NCI-H2196 (cell line): ENCODE data around the gene AQP4.

Experiments used
- DNase-seq: peaks from one replicate; lab custom pipeline; 2025; ENCODE audit not compliant: unreplicated experiment; lab: John Stamatoyannopoulos, UW

AQP4 gene, protein sequence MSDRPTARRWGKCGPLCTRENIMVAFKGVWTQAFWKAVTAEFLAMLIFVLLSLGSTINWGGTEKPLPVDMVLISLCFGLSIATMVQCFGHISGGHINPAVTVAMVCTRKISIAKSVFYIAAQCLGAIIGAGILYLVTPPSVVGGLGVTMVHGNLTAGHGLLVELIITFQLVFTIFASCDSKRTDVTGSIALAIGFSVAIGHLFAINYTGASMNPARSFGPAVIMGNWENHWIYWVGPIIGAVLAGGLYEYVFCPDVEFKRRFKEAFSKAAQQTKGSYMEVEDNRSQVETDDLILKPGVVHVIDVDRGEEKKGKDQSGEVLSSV

GRCh38 chr18:26865557-26865956, at the start of gene AQP4:
Gene AQP4, minus strand, starts transcription at chr18:26865707. Its CDS starts 18 bp downstream, at chr18:26865689.
- no peak for DNase-seq

DNA sequence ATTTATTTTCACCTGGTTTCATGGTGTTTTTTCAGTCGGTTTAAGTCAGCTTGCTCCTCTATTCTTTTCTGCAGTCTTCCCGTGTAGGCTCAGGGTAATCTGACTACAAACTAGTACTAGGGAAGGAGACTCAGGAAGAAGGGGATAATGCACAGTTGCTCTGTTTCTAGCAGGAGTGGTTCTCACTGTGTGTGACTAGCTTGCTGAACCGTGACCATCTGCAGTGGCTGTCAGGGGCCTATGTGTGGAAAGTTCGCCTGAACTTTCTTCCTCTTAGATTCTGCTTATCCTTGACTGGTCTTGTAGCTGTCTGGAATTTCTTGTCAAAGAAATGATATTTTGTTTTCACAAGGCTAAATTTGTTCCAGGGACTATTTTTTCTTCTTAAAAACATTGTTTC, 46.3 kb upstream of the AQP4 start:
- DNase-seq, result no peak

DNA sequence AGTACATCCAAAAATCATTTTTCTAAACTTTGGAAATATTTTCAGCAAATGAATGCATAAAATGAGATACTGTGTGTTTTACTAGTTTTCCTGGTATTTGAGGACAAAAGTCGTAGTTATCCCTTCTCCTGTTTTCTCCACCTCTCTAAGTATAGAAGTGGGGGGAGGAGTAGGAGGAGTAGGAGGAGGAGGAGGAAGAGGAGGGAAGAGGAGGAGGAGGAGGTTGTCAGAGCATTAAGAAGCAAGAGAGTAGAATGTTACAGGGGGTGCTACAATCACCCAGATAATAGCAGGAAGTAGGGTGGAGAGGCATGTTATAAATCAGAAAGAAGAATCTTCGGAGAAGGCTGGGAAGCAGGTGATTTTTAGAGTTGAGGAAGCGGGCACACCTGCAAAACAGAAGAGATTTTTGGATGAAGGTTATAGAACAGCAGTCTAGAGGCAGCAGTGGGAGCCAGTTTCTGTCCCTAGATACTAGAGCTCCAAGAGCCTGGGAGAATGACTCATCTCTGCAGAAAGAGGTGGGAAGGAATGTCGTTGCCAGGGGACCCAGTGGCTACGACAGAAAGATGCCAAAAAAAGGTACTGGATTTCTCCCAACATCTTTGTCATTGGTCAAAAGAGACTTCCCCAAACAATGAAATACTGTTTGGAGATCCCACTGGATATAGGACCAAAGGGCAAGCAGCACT, 44.2 kb upstream of the AQP4 start:
- no peak for DNase-seq

DNA sequence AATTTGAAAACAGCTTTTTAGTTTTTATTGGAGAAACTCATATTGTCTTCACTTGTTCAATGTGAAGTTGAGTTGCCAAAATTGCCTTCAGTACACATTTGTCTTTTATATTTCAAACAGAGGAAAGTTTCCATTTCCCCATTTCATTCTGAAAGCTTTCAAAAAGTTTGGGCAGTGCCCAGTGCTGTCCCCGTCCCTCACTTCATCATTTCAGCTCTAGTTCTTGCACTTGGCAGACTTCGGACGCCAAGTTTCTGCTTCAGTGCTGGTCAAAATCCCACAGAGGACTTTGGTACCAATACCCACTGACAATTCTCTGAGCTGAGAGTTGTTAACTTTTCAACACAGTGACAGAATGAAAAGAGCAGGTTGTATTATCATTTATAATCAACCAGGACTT, 43.4 kb upstream of the AQP4 start:
- DNase-seq, result no peak

DNA sequence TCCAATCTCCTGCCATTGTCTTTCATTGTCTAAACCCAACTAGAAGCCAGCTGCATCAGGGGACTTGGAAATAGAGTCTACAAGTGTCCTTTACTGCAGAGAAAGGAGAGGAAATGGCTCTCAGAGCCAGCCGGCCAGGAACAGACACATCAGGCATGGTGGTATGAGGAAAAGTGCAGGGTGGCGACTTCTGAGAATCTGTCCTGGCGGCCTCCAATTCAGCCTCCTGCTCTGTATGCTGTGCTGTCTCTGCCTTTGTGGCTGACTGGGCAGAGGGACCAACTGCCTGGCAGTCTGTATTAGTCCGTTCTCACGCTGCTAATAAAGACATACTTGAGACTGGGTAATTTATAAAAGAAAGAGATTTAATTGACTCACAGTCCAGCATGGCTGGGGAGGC, 36.8 kb upstream of the AQP4 start:
- DNase-seq, result no peak

GRCh38 chr18:26901020-26901419, 35.5 kb upstream of the AQP4 start:
- no peak for DNase-seq

DNA sequence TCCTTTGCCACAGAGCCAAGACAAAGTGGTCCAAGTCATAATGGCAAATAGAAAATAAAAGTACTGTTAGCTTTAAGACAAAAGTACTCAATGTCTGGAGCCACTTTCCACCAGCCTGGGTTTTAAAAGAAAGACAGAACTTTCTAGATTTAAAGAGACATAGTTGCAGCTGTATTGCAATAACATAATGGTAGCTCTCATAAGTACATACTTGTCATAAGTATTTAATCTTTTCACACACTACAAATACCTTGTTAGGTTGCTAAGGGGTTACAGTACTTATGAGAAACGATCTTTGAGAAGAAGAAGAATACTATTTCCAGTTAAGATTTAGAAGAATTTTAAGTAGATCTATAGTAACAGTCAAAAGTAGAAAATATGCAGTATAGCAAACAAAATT, 28.9 kb upstream of the AQP4 start:
- DNase-seq, result no peak

GRCh38 chr18:26893996-26894395, 28.5 kb upstream of the AQP4 start:
- no peak for DNase-seq

- no peak for DNase-seq
These were observed 22.8 kb upstream of the AQP4 start for GRCh38 chr18:26888259-26888658.

DNA sequence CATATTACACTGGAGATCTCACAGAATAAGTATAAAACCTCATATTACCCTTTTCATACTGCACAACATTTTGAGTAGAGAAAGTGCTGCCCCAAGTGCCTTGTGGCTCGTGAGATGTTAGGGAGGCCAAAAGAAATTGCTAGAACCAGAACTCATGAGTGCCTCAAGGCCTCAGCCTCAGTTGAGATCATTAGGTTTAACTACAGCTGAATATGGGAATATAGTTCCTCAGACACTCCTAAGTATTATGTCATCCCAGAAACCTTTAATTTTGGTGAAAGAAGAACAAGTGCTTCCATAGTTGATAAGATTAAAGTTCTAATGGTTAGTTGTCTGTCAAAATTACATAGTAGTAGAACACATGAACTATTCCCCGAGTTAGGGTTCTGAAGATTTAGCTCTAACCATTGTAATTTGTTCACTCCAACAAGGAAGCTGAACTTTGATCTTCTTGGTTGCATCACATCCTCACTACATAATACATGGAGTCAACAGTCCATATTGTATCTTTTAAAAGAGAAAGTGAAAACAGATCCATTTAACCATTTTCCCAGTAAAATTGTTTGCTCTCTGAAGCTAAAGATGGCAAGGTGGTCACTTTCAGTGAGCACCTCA, 9.6 kb upstream of the AQP4 start:
- DNase-seq, result no peak

DNA sequence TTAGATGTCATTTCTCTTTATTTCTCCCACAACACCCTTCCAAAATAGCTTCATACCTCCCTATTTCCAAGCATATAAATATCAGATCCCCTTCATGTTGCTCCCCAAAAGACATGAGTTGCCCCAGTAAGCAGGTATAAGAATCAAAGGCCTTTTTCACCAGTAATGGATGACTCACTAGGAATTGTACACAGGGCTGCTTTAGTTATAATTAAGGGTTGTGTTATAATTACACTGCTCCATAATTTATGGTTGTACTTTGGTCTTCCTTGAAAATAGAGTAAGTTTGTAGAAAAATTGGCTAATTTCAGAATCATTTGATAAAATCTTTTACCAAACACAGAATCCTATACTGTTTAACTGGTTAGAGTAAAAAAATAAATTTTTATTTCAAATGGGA, 8.8 kb upstream of the AQP4 start:
- no peak for DNase-seq

DNA sequence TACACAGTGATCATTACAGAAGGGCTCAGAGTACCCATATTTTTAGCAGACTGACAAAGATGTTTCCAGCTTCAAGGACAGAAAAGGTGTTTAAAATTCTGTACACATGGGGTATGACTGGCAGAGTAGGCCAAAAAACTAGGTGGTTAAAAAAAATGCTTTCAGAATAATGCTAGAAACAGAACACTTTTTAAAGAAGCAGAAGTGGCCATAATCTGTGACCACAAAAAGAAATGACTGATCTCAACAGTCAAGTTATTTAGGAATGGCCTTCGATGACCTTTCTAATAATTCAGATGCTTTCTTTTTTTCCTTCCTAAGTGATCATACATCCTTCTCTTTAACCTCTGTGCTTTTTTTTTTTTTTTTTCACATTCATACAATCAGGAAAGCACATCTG, 4.1 kb upstream of the AQP4 start:
- DNase-seq, result no peak

DNA sequence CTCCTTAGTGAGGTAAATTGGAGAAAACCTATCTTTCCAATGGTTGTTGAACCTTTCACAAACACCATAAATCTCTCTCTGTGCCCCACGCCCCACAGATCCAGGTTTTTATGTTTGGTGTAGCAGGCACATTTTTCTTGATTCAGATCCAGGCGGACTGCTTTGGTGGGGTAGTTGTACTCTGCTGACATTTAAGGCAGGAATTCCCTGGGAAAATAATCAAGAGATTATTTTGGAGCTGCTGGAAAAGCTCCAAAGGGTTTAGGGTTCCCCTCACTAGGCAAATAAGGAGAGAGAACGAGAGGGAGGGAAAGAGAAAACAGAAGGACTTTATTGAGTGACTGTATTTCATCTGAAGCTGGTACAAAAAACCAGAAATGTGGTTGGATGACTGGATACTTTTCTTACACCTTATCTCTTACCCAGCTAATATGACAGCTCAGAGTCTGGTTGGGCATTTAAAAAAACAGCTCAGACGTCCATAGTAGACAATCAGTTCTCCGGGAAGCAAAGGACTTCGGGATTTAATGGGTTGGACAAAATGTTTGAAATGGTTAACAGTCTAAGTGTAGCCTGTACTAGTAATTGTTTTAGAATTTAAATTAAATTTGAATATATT, 3.6 kb upstream of the AQP4 start:
- no peak for DNase-seq

DNA sequence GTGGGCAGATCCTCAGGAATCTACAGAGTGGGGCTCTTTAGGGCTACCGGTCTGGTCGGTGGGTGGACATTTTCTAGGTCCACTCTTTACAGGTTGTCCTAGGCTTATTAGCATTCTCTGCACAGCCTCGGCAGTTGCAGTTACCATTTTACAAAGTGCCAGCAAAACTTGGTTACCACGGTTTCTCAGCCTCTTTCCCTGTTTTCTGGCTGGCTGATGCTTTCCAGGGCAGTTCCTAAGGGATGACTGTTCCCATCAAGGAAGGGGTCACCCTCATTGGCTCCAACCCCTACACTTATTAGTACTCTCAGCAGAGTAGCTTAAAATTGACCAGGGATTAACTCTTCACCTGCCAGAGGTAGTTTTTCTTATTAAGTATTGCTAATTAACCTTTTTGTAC, 2.0 kb upstream of the AQP4 start:
- DNase-seq, result no peak

DNA sequence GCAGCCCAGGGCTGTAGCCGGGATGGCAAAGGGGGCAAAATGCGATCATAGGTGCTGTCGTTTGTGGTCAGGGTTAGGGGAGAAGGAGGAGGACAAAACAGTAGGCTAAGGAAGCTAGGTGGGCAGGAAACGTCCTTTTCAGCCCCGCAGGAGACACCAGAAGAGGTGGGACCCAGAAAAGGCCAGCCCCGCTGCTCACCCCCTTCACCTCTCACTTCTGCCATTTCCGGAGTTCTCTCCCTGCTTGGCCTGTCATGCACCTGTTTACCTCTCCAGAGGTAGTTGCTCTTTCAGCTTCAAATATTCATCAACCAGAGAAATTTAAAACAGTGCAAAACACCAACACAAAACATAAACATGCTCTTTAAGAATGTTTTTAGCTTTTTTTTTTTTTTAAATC, 849 bp downstream of the AQP4 start:
- DNase-seq, result no peak

DNA sequence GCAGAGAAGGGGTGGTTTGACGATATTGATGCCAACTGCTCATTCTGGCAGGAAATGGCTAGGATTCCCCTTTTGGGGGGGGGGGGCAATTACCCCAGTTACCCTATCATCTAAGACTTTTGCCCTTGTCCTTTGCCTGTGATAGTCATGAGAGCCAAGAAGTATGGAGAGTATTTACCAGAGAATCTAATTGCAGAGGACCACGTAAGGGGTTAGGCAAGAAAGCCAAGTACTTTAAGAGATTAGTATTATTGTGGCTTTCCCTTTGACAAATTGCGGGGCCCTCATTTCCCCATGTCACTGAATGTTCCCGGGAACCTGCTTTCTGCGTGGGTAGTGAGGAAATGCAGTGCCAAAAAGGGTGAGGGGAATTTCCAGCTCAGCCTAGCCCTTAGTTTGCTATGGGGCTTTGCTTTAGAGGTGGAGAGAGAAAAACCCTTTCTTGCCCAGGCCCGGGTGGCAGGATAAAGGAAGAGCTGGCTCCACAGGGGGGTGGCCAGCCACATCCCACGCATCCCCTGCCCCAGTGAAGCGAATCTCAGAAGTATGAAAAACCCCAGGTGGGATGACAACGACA, 1.5 kb downstream of the AQP4 start:
- DNase-seq, result no peak

DNA sequence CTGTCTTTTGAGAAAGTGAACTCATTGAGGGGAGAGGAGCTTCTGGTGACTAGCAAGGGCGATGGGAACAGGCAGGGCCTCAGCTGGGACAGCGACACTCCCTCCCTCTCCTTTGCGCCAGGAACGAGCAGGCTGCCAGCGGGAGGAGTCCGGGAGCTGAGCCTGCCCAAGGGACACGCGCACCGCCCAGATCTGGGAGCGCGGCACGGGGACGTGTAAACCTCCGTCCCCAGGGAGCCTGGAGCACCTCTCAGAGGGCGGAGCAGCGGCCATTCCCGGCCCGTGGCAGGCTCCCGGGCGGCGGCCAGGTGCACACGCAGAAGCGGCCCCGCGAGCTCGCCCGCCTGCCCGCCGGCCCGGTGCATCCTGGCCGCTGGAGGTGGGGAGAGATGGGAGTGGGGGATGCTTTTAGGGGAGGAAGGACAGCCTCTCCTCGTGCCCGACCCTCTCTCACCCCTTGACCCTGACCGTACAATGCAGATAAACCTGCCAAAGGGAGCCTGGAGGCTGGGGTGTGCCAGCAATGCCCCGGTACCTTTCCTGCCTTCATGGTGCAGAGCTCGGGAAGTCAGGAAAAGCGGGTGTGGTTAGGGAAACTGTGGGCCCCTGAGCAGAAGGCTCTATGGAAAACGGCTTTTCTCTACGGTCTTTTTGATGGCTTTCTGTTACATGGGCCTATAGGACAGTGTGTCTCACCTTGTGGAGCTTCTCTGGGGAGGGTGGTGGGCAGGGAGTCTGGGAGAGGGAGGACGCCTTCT, 2.2 kb downstream of the AQP4 start:
- peak; percentile 43 for DNase-seq

DNA sequence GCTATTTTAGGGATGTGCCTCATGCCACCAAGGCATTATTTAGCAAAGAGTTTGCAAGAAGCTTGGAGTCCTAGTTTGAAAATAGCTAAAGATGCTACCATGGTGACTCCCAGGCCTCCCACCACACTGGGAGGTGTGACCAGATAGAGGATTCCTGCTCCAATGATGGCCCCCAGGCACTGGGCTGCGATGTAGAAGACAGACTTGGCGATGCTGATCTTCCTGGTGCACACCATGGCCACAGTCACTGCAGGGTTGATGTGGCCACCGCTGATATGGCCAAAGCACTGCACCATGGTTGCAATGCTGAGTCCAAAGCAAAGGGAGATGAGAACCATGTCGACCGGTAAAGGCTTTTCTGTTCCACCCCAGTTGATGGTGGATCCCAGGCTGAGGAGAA, 3.4 kb downstream of the AQP4 start:
- DNase-seq, result no peak

DNA sequence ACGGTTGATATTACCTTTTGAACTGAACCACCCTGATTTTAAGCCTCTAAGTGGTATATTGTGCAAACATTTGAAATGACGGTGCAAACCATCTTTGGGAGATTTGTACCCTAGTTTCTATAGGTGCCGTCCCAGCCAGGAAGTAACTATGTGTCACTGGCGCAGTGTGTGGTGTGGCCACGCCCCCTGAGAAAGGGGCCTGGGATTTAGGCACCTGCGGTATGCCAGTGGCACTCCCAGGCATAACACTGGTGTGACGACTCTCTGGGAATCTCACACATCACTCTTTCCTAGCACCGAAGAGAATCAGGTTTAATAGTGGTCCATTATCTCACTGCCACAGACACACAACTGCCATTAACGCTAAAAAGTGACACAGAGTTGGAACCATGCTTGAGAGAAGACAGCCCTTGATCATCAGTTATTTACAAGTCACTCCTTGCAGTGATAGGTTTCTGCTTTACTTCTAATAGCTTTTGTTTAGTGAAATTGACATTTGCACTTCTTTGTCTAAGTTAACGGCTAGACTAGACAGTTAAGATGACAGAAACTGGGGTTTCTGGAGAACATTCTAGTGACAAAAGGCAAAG, 11.1 kb downstream of the AQP4 start:
- DNase-seq, result no peak

DNA sequence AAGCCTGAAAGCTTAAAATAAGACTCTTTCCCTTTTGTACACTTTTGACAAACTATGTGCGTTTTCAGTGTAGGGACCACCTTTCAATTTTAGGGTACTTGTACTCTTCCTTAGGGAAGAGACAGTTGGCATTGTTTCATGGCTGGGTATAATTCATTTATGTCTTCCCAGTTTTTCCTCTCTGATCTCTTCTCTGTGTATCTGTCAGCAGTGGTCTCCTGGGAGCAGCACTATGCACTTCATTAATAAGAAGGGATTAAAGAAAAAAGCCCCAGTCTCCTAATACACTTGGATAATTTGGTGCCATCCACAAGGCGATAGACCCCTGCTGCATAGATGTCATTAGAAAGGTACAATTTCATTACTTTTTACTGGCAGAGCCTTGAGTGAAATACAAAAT, 12.1 kb downstream of the AQP4 start:
- DNase-seq, result no peak

DNA sequence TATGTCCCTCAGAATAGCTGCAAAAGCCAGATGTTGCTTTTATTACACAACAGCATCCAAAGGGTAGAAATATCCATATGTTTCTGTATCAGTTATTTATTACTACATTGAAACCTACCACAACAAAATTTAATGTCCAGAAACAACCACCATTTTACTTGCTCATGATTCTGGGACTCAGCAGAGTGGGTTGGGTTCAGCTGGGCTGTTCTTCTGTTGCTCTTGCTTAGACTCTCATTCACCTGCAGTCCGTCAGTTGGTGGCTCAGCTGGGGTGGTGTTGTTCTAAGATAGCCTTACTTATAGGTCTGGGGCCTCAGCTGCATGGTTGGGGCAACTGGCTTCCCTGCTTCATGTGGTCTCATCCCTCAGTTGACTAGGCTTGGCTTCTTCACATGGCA, 21.7 kb downstream of the AQP4 start:
- DNase-seq, result no peak
